ENCODE results near the gene LYRM1. TPM values are rescaled to one million over a fixed set of nuclear protein-coding genes. Genes with fewer than 3 reads are reported as not detected.

The LYRM1 gene
- total and polyA plus RNA-seq, 2 experiments from 2014 or later, result 18.7 to 24.8 TPM

- H3K4me3 Mint-ChIP-seq, result no peak overlapping the region
- peaks cover 3% of the 10 kb centered on the region; the same call in 1 of the 2 replicates for H3K36me3 ChIP-seq (ENCODE audit: insufficient read depth)
- H3K9me2 ChIP-seq (ENCODE audit: insufficient read depth), result no peaks in the 10 kb centered on the region
- H3K4me1 ChIP-seq (ENCODE audit: insufficient read depth), result peaks cover 14% of the 10 kb centered on the region
- H4K20me1 ChIP-seq (replicated peaks; ENCODE audit: insufficient read depth), result no peaks in the 10 kb centered on the region
- H3K27me3 Mint-ChIP-seq (ENCODE audit: insufficient read depth, low read depth, poor library complexity), result peaks cover 2% of the 10 kb centered on the region
- no peak for DNase-seq (ENCODE audit: low spot score)
- no peaks in the 10 kb centered on the region for H3K27me3 ChIP-seq (ENCODE audit: insufficient read depth)
- H3K9me3 Mint-ChIP-seq, result no peaks in the 10 kb centered on the region
- TF ChIP-seq, protein P1, sequence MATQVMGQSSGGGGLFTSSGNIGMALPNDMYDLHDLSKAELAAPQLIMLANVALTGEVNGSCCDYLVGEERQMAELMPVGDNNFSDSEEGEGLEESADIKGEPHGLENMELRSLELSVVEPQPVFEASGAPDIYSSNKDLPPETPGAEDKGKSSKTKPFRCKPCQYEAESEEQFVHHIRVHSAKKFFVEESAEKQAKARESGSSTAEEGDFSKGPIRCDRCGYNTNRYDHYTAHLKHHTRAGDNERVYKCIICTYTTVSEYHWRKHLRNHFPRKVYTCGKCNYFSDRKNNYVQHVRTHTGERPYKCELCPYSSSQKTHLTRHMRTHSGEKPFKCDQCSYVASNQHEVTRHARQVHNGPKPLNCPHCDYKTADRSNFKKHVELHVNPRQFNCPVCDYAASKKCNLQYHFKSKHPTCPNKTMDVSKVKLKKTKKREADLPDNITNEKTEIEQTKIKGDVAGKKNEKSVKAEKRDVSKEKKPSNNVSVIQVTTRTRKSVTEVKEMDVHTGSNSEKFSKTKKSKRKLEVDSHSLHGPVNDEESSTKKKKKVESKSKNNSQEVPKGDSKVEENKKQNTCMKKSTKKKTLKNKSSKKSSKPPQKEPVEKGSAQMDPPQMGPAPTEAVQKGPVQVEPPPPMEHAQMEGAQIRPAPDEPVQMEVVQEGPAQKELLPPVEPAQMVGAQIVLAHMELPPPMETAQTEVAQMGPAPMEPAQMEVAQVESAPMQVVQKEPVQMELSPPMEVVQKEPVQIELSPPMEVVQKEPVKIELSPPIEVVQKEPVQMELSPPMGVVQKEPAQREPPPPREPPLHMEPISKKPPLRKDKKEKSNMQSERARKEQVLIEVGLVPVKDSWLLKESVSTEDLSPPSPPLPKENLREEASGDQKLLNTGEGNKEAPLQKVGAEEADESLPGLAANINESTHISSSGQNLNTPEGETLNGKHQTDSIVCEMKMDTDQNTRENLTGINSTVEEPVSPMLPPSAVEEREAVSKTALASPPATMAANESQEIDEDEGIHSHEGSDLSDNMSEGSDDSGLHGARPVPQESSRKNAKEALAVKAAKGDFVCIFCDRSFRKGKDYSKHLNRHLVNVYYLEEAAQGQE (IDR thresholded peaks at IDR 0.05; ENCODE audit: unreplicated experiment), result no peak
- no peak for TF ChIP-seq ETS1 (IDR thresholded peaks at IDR 0.05)
- no peak overlapping the region for H3K27ac Mint-ChIP-seq
- H2AFZ ChIP-seq, result no peak overlapping the region
- H3K4me1 Mint-ChIP-seq, result peaks cover 16% of the 10 kb centered on the region
- ATAC-seq, result no peak
- peaks cover 8% of the 10 kb centered on the region; the same call in 2 of the 3 replicates for H3K36me3 Mint-ChIP-seq (ENCODE audit: low read depth)
- no peak overlapping the region for H3K4me2 ChIP-seq
- H3K79me2 ChIP-seq (replicated peaks; ENCODE audit: insufficient read depth), result peaks cover 93% of the 10 kb centered on the region
- H3K4me3 ChIP-seq, result no peak overlapping the region
- H3F3A ChIP-seq (replicated peaks; ENCODE audit: low read depth), result no peaks in the 10 kb centered on the region
- H3K27ac ChIP-seq (ENCODE audit: low read depth), result no peak overlapping the region
Measured at GRCh38 chr16:20887207-20887606, 13.4 kb upstream of the LYRM1 start.

GRCh38 chr16:20889625-20890275, 10.8 kb upstream of the LYRM1 start:
- Mint-ChIP-seq H3K27me3 (ENCODE audit: insufficient read depth, low read depth, poor library complexity) (peaks cover 3% of the 10 kb centered on the region), H3K36me3 (ENCODE audit: low read depth) (peaks cover 14% of the 10 kb centered on the region), H3K9me3 (no peaks in the 10 kb centered on the region), H3K4me1 (peaks cover 16% of the 10 kb centered on the region), H3K4me3 (peak overlapping the region; percentile 54; the same call in 2 of the 3 replicates), H3K27ac (peak overlapping the region; percentile 96)
- Histone ChIP-seq H3K4me3 (peak overlapping the region; percentile 3; the same call in 1 of the 2 replicates), H3K4me2 (peak overlapping the region; percentile 45), H3K4me1 (ENCODE audit: insufficient read depth) (peaks cover 14% of the 10 kb centered on the region), H4K20me1 (replicated peaks; ENCODE audit: insufficient read depth) (peaks cover 8% of the 10 kb centered on the region; the same call in 1 of the 2 replicates), H3F3A (replicated peaks; ENCODE audit: low read depth) (no peaks in the 10 kb centered on the region), H3K79me2 (replicated peaks; ENCODE audit: insufficient read depth) (peaks cover 93% of the 10 kb centered on the region), H3K9me2 (ENCODE audit: insufficient read depth) (no peaks in the 10 kb centered on the region), H3K27me3 (ENCODE audit: insufficient read depth) (no peaks in the 10 kb centered on the region), H3K36me3 (ENCODE audit: insufficient read depth) (peaks cover 5% of the 10 kb centered on the region; the same call in 1 of the 2 replicates), H3K27ac (ENCODE audit: low read depth) (peak overlapping the region; percentile 43), H2AFZ (no peak overlapping the region)
- no peak for TF ChIP-seq POLR2AphosphoS5 (IDR thresholded peaks at IDR 0.05; ENCODE audit: low read depth)
- TF ChIP-seq EZH2phosphoT487 (IDR thresholded peaks at IDR 0.05; ENCODE audit: unreplicated experiment), result no peak
- TF ChIP-seq ZNF114 (CRISPR knock-in tag; IDR thresholded peaks at IDR 0.05), result no peak
- TF ChIP-seq ZNF331 (CRISPR knock-in tag; IDR thresholded peaks at IDR 0.05; ENCODE audit: low read depth), result no peak
- TF ChIP-seq NANOG (IDR thresholded peaks at IDR 0.05; ENCODE audit: borderline replicate concordance), result no peak
- TF ChIP-seq JUNB (IDR thresholded peaks at IDR 0.05; ENCODE audit: unreplicated experiment), result no peak
- no peak for TF ChIP-seq CREB1 (CRISPR knock-in tag; IDR thresholded peaks at IDR 0.05; ENCODE audit: low read depth)
- no peak for TF ChIP-seq STAT1 (IDR thresholded peaks at IDR 0.05; ENCODE audit: unreplicated experiment)
- TF ChIP-seq, protein P1 (IDR thresholded peaks at IDR 0.05; ENCODE audit: unreplicated experiment), result no peak
- DNase-seq (ENCODE audit: low spot score) (peak; percentile 69), ATAC-seq (peak; percentile 87)
